PFSK-1 (cell line): ENCODE measurements around the gene RARB.

ENCODE experiments used
- POLR2AphosphoS5 ChIP-seq: IDR thresholded peaks from 2 replicates; pipeline ENCODE4 v1.6.1; 2012; ENCODE audit warnings: low read depth, mild to moderate bottlenecking, control low read depth, low read length, moderate library complexity
- REST ChIP-seq, 2 experiments: IDR thresholded peaks; 2 replicates each; pipeline versions ENCODE4 v1.6.1 to v1.8.0; 2011 to 2012; ENCODE audit warnings: low read depth in 2 of 2, low read length in 2 of 2, control low read depth in 1 of 2, inconsistent platforms in 1 of 2, mild to moderate bottlenecking in 1 of 2, moderate library complexity in 1 of 2; ENCODE audit not compliant: insufficient read depth in 1 of 2
- SIN3A ChIP-seq: IDR thresholded peaks from 2 replicates; pipeline ENCODE4 v1.6.1; 2012; ENCODE audit warnings: mild to moderate bottlenecking, low read length, moderate library complexity, borderline replicate concordance; ENCODE audit not compliant: insufficient read depth
- TAF1 ChIP-seq: IDR thresholded peaks from 2 replicates; pipeline ENCODE4 v1.6.1; 2012; ENCODE audit warnings: low read length, control low read depth, borderline replicate concordance; ENCODE audit not compliant: insufficient read depth

- TF ChIP-seq TAF1 (no peak), POLR2AphosphoS5 (no peak), SIN3A (no peak), REST (IDR thresholded peaks at IDR 0.05; ENCODE audit: insufficient read depth in 1 of 2, low read depth in 2 of 2, low read length in 2 of 2) (no peak)
Measured at GRCh38 chr3:25603703-25604102, 175.6 kb downstream of the RARB start.
